ENCODE measurements around the gene HHAT.

Gene HHAT

DNA sequence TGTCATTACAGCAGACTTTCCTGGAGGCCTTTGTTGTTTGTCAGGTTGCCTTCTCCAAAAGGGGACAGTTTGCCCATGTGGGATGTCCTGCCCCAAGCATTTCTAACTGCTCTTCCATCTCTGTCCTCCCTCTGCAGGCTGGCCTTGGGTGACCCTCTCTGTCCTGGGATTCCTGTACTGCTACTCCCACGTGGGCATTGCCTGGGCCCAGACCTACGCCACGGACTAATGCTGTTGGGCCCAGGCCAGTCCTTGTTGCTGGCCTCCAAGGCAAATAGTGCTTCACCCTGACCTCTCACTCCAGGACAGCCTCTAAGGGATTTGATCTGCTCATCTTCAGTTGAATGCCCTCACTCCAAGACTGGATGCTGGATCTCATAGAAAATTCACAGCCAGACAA is 345.4 kb downstream of the HHAT start:
- no peak for DNase-seq (ENCODE audit: low spot score)
- H3K79me1 ChIP-seq (ENCODE audit: low read depth, low read length), result no peaks in the 10 kb centered on the region
- no peak overlapping the region for H3K14ac ChIP-seq (ENCODE audit: low read length)
- no peaks in the 10 kb centered on the region for H3K36me3 ChIP-seq (replicated peaks in 1 of 2; ENCODE audit: control insufficient read depth in 2 of 2, insufficient read depth in 2 of 2, low read length in 2 of 2)
- H2BK15ac ChIP-seq (ENCODE audit: low read length), result no peak overlapping the region
- H3K27me3 ChIP-seq (ENCODE audit: control insufficient read depth in 3 of 3, insufficient read depth in 3 of 3, low read depth in 1 of 3, low read length in 3 of 3), result no peaks in the 10 kb centered on the region
- no peak overlapping the region for H3K4me2 ChIP-seq (ENCODE audit: insufficient read depth, low read length, poor library complexity, severe bottlenecking)
- no peak overlapping the region for H2BK120ac ChIP-seq (ENCODE audit: low read depth, low read length)
- WGBS, 2 donors (ENCODE audit: extremely low coverage in 2 of 2, insufficient read length in 2 of 2, insufficient replicate concordance in 1 of 2), result no CpG with 5 or more reads among the region's 3 CpGs
- no peak overlapping the region for H3K18ac ChIP-seq (ENCODE audit: low read length)
- no peak overlapping the region for H3K27ac ChIP-seq (replicated peaks; ENCODE audit: low read length)
- H3K4ac ChIP-seq (ENCODE audit: low read length), result no peak overlapping the region
- H3K9ac ChIP-seq (ENCODE audit: low read depth, low read length, poor library complexity), result no peak overlapping the region
- H2AFZ ChIP-seq (ENCODE audit: low read length), result no peak overlapping the region
- no peak overlapping the region for H2AK5ac ChIP-seq (ENCODE audit: low read depth, low read length)
- H3K23ac ChIP-seq (ENCODE audit: low read depth, low read length, poor library complexity), result no peak overlapping the region
- no peak overlapping the region for H3K4me3 ChIP-seq (ENCODE audit: low read length in 2 of 2)
- H3K9me3 ChIP-seq (replicated peaks in 1 of 2; ENCODE audit: control insufficient read depth in 2 of 2, insufficient read depth in 1 of 2, low read depth in 1 of 2, low read length in 2 of 2), result no peaks in the 10 kb centered on the region
- no peak overlapping the region for H2BK5ac ChIP-seq (ENCODE audit: low read length)
- H3K4me1 ChIP-seq (ENCODE audit: control insufficient read depth in 2 of 2, insufficient read depth in 1 of 2, low read depth in 1 of 2, low read length in 2 of 2), result peaks cover 0 to 4% of the 10 kb centered on the region in 2 donors
- no peak overlapping the region for H2BK12ac ChIP-seq (ENCODE audit: low read length)
- H4K91ac ChIP-seq (ENCODE audit: low read depth, low read length, poor library complexity), result no peak overlapping the region
- H4K8ac ChIP-seq (ENCODE audit: low read depth, low read length), result no peak overlapping the region

DNA sequence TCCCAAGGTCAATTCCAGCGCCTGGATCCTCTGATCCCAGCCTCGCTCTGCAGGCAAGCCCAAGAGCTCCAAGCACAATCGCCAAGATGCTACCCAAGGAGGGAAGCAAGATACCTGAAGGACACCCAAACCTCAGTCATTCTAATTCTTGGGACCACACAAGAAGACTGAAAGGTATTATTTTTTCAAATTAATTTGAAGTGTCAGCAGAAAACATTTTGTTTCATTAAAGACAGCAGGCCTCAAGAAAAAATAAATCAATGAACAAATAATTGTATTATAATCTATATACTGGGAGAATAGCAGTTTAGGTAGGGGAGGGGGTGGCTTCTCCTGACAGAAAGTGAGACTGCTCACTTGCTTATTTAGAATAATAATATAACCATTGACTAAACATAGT is 347.8 kb downstream of the HHAT start:
- no peak overlapping the region for H3K23ac ChIP-seq (ENCODE audit: low read depth, low read length, poor library complexity)
- H3K79me1 ChIP-seq (ENCODE audit: low read depth, low read length), result no peaks in the 10 kb centered on the region
- no peaks in the 10 kb centered on the region for H3K27me3 ChIP-seq (ENCODE audit: control insufficient read depth in 3 of 3, insufficient read depth in 3 of 3, low read depth in 1 of 3, low read length in 3 of 3)
- H3K4me1 ChIP-seq (ENCODE audit: control insufficient read depth in 2 of 2, insufficient read depth in 1 of 2, low read depth in 1 of 2, low read length in 2 of 2), result no peaks in the 10 kb centered on the region
- no peak overlapping the region for H3K4me2 ChIP-seq (ENCODE audit: insufficient read depth, low read length, poor library complexity, severe bottlenecking)
- H3K9me3 ChIP-seq (replicated peaks in 1 of 2; ENCODE audit: control insufficient read depth in 2 of 2, insufficient read depth in 1 of 2, low read depth in 1 of 2, low read length in 2 of 2), result no peaks in the 10 kb centered on the region
- no peak overlapping the region for H2BK15ac ChIP-seq (ENCODE audit: low read length)
- H2AFZ ChIP-seq (ENCODE audit: low read length), result no peak overlapping the region
- no peak overlapping the region for H4K8ac ChIP-seq (ENCODE audit: low read depth, low read length)
- no peak overlapping the region for H2AK5ac ChIP-seq (ENCODE audit: low read depth, low read length)
- H2BK120ac ChIP-seq (ENCODE audit: low read depth, low read length), result no peak overlapping the region
- H3K9ac ChIP-seq (ENCODE audit: low read depth, low read length, poor library complexity), result no peak overlapping the region
- no peaks in the 10 kb centered on the region for H3K36me3 ChIP-seq (replicated peaks in 1 of 2; ENCODE audit: control insufficient read depth in 2 of 2, insufficient read depth in 2 of 2, low read length in 2 of 2)
- no peak for DNase-seq (ENCODE audit: low spot score)
- no peak overlapping the region for H3K18ac ChIP-seq (ENCODE audit: low read length)
- H3K4me3 ChIP-seq (ENCODE audit: low read length in 2 of 2), result no peak overlapping the region
- H3K14ac ChIP-seq (ENCODE audit: low read length), result no peak overlapping the region
- H2BK12ac ChIP-seq (ENCODE audit: low read length), result no peak overlapping the region
- WGBS, 2 donors (ENCODE audit: extremely low coverage in 2 of 2, insufficient read length in 2 of 2, insufficient replicate concordance in 1 of 2), result no CpG with 5 or more reads among the region's 3 CpGs
- H4K91ac ChIP-seq (ENCODE audit: low read depth, low read length, poor library complexity), result no peak overlapping the region
- H3K4ac ChIP-seq (ENCODE audit: low read length), result no peak overlapping the region
- H2BK5ac ChIP-seq (ENCODE audit: low read length), result no peak overlapping the region
- no peak overlapping the region for H3K27ac ChIP-seq (replicated peaks; ENCODE audit: low read length)

DNA sequence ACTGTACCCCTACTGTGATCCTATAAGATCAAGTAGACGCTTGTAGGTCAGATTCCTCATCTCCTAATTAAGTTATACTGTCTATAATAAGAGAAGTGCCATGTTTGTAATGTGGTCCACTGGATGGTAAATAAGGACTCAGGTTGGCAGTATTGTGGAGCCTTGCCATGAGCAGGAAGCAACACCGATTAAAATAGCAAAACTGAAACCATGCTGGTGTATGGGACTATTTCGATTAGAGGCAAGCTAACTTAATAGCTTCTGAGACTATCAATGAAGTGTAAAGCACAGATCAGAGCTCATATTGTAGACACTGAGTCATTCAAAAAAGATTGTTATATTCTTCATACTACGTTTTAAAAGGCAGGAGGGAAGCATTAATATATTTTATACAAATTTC is 348.8 kb downstream of the HHAT start:
- Histone ChIP-seq H2AK5ac (ENCODE audit: low read depth, low read length) (no peak overlapping the region), H2BK12ac (ENCODE audit: low read length) (no peak overlapping the region), H3K36me3 (replicated peaks in 1 of 2; ENCODE audit: control insufficient read depth in 2 of 2, insufficient read depth in 2 of 2, low read length in 2 of 2) (no peaks in the 10 kb centered on the region), H3K9me3 (replicated peaks in 1 of 2; ENCODE audit: control insufficient read depth in 2 of 2, insufficient read depth in 1 of 2, low read depth in 1 of 2, low read length in 2 of 2) (no peaks in the 10 kb centered on the region), H4K8ac (ENCODE audit: low read depth, low read length) (no peak overlapping the region), H3K79me1 (ENCODE audit: low read depth, low read length) (no peaks in the 10 kb centered on the region), H3K18ac (ENCODE audit: low read length) (no peak overlapping the region), H2BK15ac (ENCODE audit: low read length) (no peak overlapping the region), H3K23ac (ENCODE audit: low read depth, low read length, poor library complexity) (no peak overlapping the region), H3K27me3 (ENCODE audit: control insufficient read depth in 3 of 3, insufficient read depth in 3 of 3, low read depth in 1 of 3, low read length in 3 of 3) (no peaks in the 10 kb centered on the region), H3K4ac (ENCODE audit: low read length) (no peak overlapping the region), H3K4me3 (ENCODE audit: low read length in 2 of 2) (no peak overlapping the region), H3K4me1 (ENCODE audit: control insufficient read depth in 2 of 2, insufficient read depth in 1 of 2, low read depth in 1 of 2, low read length in 2 of 2) (no peaks in the 10 kb centered on the region), H3K27ac (replicated peaks; ENCODE audit: low read length) (no peak overlapping the region), H3K4me2 (ENCODE audit: insufficient read depth, low read length, poor library complexity, severe bottlenecking) (no peak overlapping the region), H3K9ac (ENCODE audit: low read depth, low read length, poor library complexity) (no peak overlapping the region), H4K91ac (ENCODE audit: low read depth, low read length, poor library complexity) (no peak overlapping the region), H2AFZ (ENCODE audit: low read length) (no peak overlapping the region), H3K14ac (ENCODE audit: low read length) (no peak overlapping the region), H2BK5ac (ENCODE audit: low read length) (no peak overlapping the region), H2BK120ac (ENCODE audit: low read depth, low read length) (no peak overlapping the region)
- no CpG with 5 or more reads among the region's 4 CpGs for WGBS, 2 donors (ENCODE audit: extremely low coverage in 2 of 2, insufficient read length in 2 of 2, insufficient replicate concordance in 1 of 2)
- DNase-seq (ENCODE audit: low spot score), result no peak

DNA sequence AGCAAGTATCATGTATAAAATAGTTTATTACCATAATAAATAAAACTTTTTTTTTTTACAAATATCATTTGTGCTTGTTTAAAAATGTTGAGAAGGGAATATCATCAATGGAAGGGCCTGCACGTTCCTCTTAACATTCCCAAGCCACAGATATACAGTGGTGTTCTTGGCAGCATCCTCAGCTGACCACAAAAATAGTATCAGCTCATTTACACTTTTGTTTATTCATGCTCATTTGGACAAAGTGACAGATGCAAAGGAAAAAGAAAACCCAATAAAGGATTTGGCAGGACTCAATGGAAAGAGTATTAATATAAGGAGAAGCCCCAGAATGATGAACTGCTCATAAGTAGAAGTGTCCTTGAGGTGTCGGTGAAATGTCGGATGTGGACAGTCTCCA is 349.6 kb downstream of the HHAT start:
- Histone ChIP-seq H4K8ac (ENCODE audit: low read depth, low read length) (no peak overlapping the region), H4K91ac (ENCODE audit: low read depth, low read length, poor library complexity) (no peak overlapping the region), H3K4me1 (ENCODE audit: control insufficient read depth in 2 of 2, insufficient read depth in 1 of 2, low read depth in 1 of 2, low read length in 2 of 2) (no peaks in the 10 kb centered on the region), H3K27me3 (ENCODE audit: control insufficient read depth in 3 of 3, insufficient read depth in 3 of 3, low read depth in 1 of 3, low read length in 3 of 3) (no peaks in the 10 kb centered on the region), H3K18ac (ENCODE audit: low read length) (no peak overlapping the region), H2BK15ac (ENCODE audit: low read length) (no peak overlapping the region), H3K9me3 (replicated peaks in 1 of 2; ENCODE audit: control insufficient read depth in 2 of 2, insufficient read depth in 1 of 2, low read depth in 1 of 2, low read length in 2 of 2) (no peaks in the 10 kb centered on the region), H3K79me1 (ENCODE audit: low read depth, low read length) (no peaks in the 10 kb centered on the region), H3K23ac (ENCODE audit: low read depth, low read length, poor library complexity) (no peak overlapping the region), H3K4me3 (ENCODE audit: low read length in 2 of 2) (no peak overlapping the region), H3K9ac (ENCODE audit: low read depth, low read length, poor library complexity) (no peak overlapping the region), H3K14ac (ENCODE audit: low read length) (no peak overlapping the region), H2AK5ac (ENCODE audit: low read depth, low read length) (no peak overlapping the region), H2AFZ (ENCODE audit: low read length) (no peak overlapping the region), H3K27ac (replicated peaks; ENCODE audit: low read length) (no peak overlapping the region), H2BK12ac (ENCODE audit: low read length) (no peak overlapping the region), H2BK5ac (ENCODE audit: low read length) (no peak overlapping the region), H2BK120ac (ENCODE audit: low read depth, low read length) (no peak overlapping the region), H3K4ac (ENCODE audit: low read length) (no peak overlapping the region), H3K4me2 (ENCODE audit: insufficient read depth, low read length, poor library complexity, severe bottlenecking) (no peak overlapping the region), H3K36me3 (replicated peaks in 1 of 2; ENCODE audit: control insufficient read depth in 2 of 2, insufficient read depth in 2 of 2, low read length in 2 of 2) (peaks cover 0 to 1% of the 10 kb centered on the region in 2 donors)
- DNase-seq (ENCODE audit: low spot score), result no peak
- WGBS, 2 donors (ENCODE audit: extremely low coverage in 2 of 2, insufficient read length in 2 of 2, insufficient replicate concordance in 1 of 2), result no CpG with 5 or more reads among the region's 3 CpGs
